Measurements from ENCODE around the gene DCLK2.

Gene DCLK2

GRCh38 chr4:150280081-150280895 is 202.0 kb downstream of the DCLK2 start:
- no peak for DNase-seq

- no peak for DNase-seq
Measured at GRCh38 chr4:150280975-150281374, 202.7 kb downstream of the DCLK2 start.

GRCh38 chr4:150283689-150284088 is 205.4 kb downstream of the DCLK2 start:
- no peak for DNase-seq

- DNase-seq, result no peak
Measured at GRCh38 chr4:150286656-150287055, 208.4 kb downstream of the DCLK2 start.

- no peak for DNase-seq
Measured at GRCh38 chr4:150289198-150289597, 211.0 kb downstream of the DCLK2 start.

GRCh38 chr4:150289881-150290280 is 211.6 kb downstream of the DCLK2 start:
- no peak for DNase-seq

GRCh38 chr4:150297861-150298474 is 219.7 kb downstream of the DCLK2 start:
- DNase-seq, result peak; percentile 21 to 56

- no peak for DNase-seq
Measured at GRCh38 chr4:150299816-150300215, 221.6 kb downstream of the DCLK2 start.

- no peak for DNase-seq
Measured at GRCh38 chr4:150302553-150302952, 224.3 kb downstream of the DCLK2 start.

- no peak for DNase-seq
Measured at GRCh38 chr4:150305995-150306394, 227.8 kb downstream of the DCLK2 start.

GRCh38 chr4:150306719-150307118 is 228.5 kb downstream of the DCLK2 start:
- no peak for DNase-seq
